HS-5 (cell line): ENCODE results near the gene NT5C3A.
A peak's percentile ranks its signal among the peaks of the same experiment; 100 is the strongest.
"Not testable (repeated sequence)": the region's sequence is repeated elsewhere in the genome, so short reads cannot be mapped to it uniquely, and the experiment has no call there.

ENCODE experiments used
- DNase-seq: peaks from one replicate; pipeline ENCODE4 v3.0.0-alpha.2; 2012; ENCODE audit warnings: low read depth

Gene NT5C3A

GRCh38 chr7:33062023-33062781 lies at the start of gene NT5C3A:
Gene NT5C3A, minus strand, starts transcription at chr7:33062776. Its CDS starts 71 bp downstream, at chr7:33062705.
- DNase-seq, result no peak

GRCh38 chr7:33111614-33112013 lies 49.0 kb upstream of the NT5C3A start:
- no peak for DNase-seq

- DNase-seq, result no peak
Measured at GRCh38 chr7:33109758-33110238, 47.2 kb upstream of the NT5C3A start.

GRCh38 chr7:33109005-33109757 lies 46.6 kb upstream of the NT5C3A start, which contains the start of gene RP9:
Gene RP9, minus strand, starts transcription at chr7:33109404. Its CDS starts 32 bp downstream, at chr7:33109372.
- DNase-seq, result no peak

- no peak for DNase-seq
Measured at GRCh38 chr7:33108554-33109004, 46.0 kb upstream of the NT5C3A start.

GRCh38 chr7:33107136-33108066 lies 44.8 kb upstream of the NT5C3A start:
- no peak for DNase-seq

GRCh38 chr7:33101906-33102305 lies 39.3 kb upstream of the NT5C3A start:
- DNase-seq, result no peak

GRCh38 chr7:33100770-33101169 lies 38.2 kb upstream of the NT5C3A start:
- no peak for DNase-seq

- DNase-seq, result no peak
Measured at GRCh38 chr7:33099154-33099940, 36.8 kb upstream of the NT5C3A start.

- DNase-seq, result not testable (repeated sequence)
Measured at GRCh38 chr7:33094745-33095275, 32.2 kb upstream of the NT5C3A start.

GRCh38 chr7:33093266-33093665 lies 30.7 kb upstream of the NT5C3A start:
- no peak for DNase-seq

- DNase-seq, result no peak
Measured at GRCh38 chr7:33091641-33092191, 29.1 kb upstream of the NT5C3A start.

GRCh38 chr7:33091111-33091531 lies 28.5 kb upstream of the NT5C3A start:
- DNase-seq, result peak; percentile 65

- DNase-seq, result no peak
Measured at GRCh38 chr7:33089142-33089541, 26.6 kb upstream of the NT5C3A start.

- no peak for DNase-seq
Measured at GRCh38 chr7:33087858-33088257, 25.3 kb upstream of the NT5C3A start.

- no peak for DNase-seq
Measured at GRCh38 chr7:33087356-33087755, 24.8 kb upstream of the NT5C3A start.

GRCh38 chr7:33079763-33080690 lies 17.5 kb upstream of the NT5C3A start:
- DNase-seq, result no peak

GRCh38 chr7:33079096-33079495 lies 16.5 kb upstream of the NT5C3A start:
- no peak for DNase-seq

GRCh38 chr7:33076737-33077136 lies 14.2 kb upstream of the NT5C3A start:
- no peak for DNase-seq
